ENCODE data around the gene SYNJ1.

DNA sequence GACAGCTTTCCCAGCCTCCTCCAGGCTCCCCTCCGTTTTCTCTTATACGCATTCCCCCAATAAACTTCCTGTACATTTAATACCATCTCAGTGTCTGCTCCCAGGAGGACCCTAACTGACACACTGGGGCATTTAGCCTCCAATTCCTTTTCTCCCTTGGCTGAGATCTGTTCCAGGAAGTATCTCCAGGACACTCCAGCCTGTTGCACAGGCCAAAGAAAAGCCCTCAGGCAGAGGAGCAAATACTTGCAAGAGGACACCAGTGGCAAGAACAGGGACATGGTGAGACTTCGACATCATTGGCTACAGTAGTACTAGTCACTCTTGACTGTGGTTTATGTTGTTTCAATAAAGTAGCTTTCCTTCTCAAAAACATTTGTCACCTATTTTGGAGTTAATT is 4.7 kb upstream of the SYNJ1 start:
- TF ChIP-seq, protein P1, sequence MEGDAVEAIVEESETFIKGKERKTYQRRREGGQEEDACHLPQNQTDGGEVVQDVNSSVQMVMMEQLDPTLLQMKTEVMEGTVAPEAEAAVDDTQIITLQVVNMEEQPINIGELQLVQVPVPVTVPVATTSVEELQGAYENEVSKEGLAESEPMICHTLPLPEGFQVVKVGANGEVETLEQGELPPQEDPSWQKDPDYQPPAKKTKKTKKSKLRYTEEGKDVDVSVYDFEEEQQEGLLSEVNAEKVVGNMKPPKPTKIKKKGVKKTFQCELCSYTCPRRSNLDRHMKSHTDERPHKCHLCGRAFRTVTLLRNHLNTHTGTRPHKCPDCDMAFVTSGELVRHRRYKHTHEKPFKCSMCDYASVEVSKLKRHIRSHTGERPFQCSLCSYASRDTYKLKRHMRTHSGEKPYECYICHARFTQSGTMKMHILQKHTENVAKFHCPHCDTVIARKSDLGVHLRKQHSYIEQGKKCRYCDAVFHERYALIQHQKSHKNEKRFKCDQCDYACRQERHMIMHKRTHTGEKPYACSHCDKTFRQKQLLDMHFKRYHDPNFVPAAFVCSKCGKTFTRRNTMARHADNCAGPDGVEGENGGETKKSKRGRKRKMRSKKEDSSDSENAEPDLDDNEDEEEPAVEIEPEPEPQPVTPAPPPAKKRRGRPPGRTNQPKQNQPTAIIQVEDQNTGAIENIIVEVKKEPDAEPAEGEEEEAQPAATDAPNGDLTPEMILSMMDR (IDR thresholded peaks at IDR 0.05), result no peak
- no peak for TF ChIP-seq POLR2A (IDR thresholded peaks at IDR 0.05)
